ENCODE data around the gene SLC6A11. TPM values are rescaled to one million over a fixed set of nuclear protein-coding genes. Genes with fewer than 3 reads are reported as not detected.

Gene SLC6A11
- total RNA-seq, 1 experiment from 2014 or later = 1.5 TPM

DNA sequence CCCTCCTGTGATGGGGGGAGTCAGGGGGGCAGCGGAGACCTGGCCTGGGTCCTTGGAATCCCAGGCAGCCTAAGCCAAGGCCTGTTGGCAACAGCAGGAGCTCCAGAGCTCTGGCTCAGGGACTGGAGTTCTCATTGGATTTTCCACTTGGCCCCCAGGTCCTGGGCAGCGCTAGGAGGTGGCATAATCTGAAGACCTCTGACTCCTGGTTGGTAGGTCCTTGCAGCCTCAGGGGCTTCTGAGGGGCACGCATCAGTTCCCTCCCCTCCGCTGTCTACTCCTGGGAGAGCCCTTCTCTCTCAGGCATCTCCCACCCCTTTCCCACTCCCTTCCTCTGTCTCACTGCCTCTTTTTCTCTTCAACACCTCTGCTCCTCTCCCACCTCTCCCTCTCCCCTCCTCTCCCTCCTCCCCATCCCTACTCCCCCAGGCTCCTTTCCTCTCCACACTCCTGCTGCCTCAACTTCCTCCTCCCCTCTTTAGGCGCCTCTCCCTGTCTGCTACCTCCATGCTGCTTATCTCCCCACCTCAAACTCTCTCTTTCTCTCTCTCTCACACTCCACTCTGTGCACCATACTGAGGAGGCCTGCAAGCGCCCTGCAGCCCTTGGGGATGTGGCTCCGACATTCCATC lies 135.4 kb downstream of the SLC6A11 start:
- no peak overlapping the region for H4K5ac ChIP-seq (ENCODE audit: insufficient read length, low read depth, low read length)
- no peak overlapping the region for H3K23ac ChIP-seq (ENCODE audit: insufficient read length, low read depth, low read length)
- no peak overlapping the region for H3K9ac ChIP-seq (ENCODE audit: extremely low read depth, insufficient read length, low read length)
- H2BK15ac ChIP-seq (ENCODE audit: low read depth, low read length) = no peak overlapping the region
- H3K14ac ChIP-seq (ENCODE audit: insufficient read depth, low read length) = no peak overlapping the region; the same call in 1 of the 2 replicates
- H3K4me1 Mint-ChIP-seq = peaks cover 0 to 17% of the 10 kb centered on the region in 2 experiments; a peak in 2 of 4 replicates
- no peak overlapping the region for H2BK12ac ChIP-seq (ENCODE audit: insufficient read length, low read depth, low read length)
- H2BK120ac ChIP-seq (ENCODE audit: low read depth, low read length, poor library complexity, severe bottlenecking) = no peak overlapping the region
- no peaks in the 10 kb centered on the region for H4K20me1 ChIP-seq (ENCODE audit: control insufficient read depth, insufficient read depth, insufficient read length)
- H3K79me1 ChIP-seq (ENCODE audit: insufficient read depth, low read depth, low read length, poor library complexity, severe bottlenecking) = no peaks in the 10 kb centered on the region
- H3K27ac Mint-ChIP-seq = no peak overlapping the region
- H3K4me1 ChIP-seq (ENCODE audit: insufficient read depth, low read length) = no peaks in the 10 kb centered on the region
- no peak overlapping the region for H3K27ac ChIP-seq (ENCODE audit: insufficient read length, low read depth, low read length)
- no peaks in the 10 kb centered on the region for H3K9me3 Mint-ChIP-seq
- H3K18ac ChIP-seq (ENCODE audit: insufficient read length, low read depth, low read length) = no peak overlapping the region
- no peak overlapping the region for H3K4me2 ChIP-seq (ENCODE audit: insufficient read depth, insufficient read length, low read length)
- H2AK5ac ChIP-seq (ENCODE audit: insufficient read length, low read length) = no peak overlapping the region
- H3K4ac ChIP-seq (ENCODE audit: low read depth, low read length) = no peak overlapping the region
- H3K27me3 ChIP-seq (ENCODE audit: insufficient read depth, low read length) = no peaks in the 10 kb centered on the region
- H3K4me3 Mint-ChIP-seq = no peak overlapping the region
- H3K79me2 ChIP-seq (ENCODE audit: insufficient read depth, low read length) = no peaks in the 10 kb centered on the region
- no CpG with 5 or more reads among the region's 7 CpGs for WGBS (ENCODE audit: extremely low coverage, insufficient read length, low lambda C conversion rate)
- H2BK20ac ChIP-seq (ENCODE audit: low read depth, low read length, poor library complexity, severe bottlenecking) = no peak overlapping the region
- DNase-seq = no peak
- H3K23me2 ChIP-seq (ENCODE audit: insufficient read length, low read depth, low read length, poor library complexity, severe bottlenecking) = no peaks in the 10 kb centered on the region
- H3T11ph ChIP-seq (ENCODE audit: low read length) = no peak overlapping the region
- H3K9me3 ChIP-seq (ENCODE audit: control insufficient read depth, low read depth, low read length) = no peaks in the 10 kb centered on the region
- H3K27me3 Mint-ChIP-seq (ENCODE audit: low read depth) = peaks cover 19% of the 10 kb centered on the region
- no peaks in the 10 kb centered on the region for H3K36me3 Mint-ChIP-seq (ENCODE audit: insufficient read depth in 1 of 3, low read depth in 3 of 3)
- H2AFZ ChIP-seq (ENCODE audit: low read length) = no peak overlapping the region
- no peak overlapping the region for H3K56ac ChIP-seq (ENCODE audit: insufficient read length, low read depth, low read length)
- TF ChIP-seq CTCF (conservative IDR thresholded peaks at IDR 0.05) = no peak
- H4K8ac ChIP-seq (replicated peaks; ENCODE audit: insufficient read length, low read depth, low read length) = no peak overlapping the region
- H4K91ac ChIP-seq (ENCODE audit: insufficient read length, low read depth, low read length) = no peak overlapping the region
- no peak overlapping the region for H2BK5ac ChIP-seq (ENCODE audit: insufficient read length, low read length)
